Activated CD4-positive, alpha-beta T cell treated with anti-CD3 and anti-CD28 coated beads, Interleukin-2, amount 50 U/mL, for 1 hour (primary cell): ENCODE results near the gene ARL9.
A peak's percentile ranks its signal among the peaks of the same experiment; 100 is the strongest.

Source experiments
- DNase-seq: peaks from one replicate; pipeline ENCODE4 v3.0.0-alpha.2; 2020

The ARL9 gene

GRCh38 chr4:56531823-56532222 lies 26.2 kb downstream of the ARL9 start:
- no peak for DNase-seq

GRCh38 chr4:56532239-56532638 lies 26.6 kb downstream of the ARL9 start:
- DNase-seq = no peak

- no peak for DNase-seq
Measured at GRCh38 chr4:56535915-56536314, 30.3 kb downstream of the ARL9 start.

GRCh38 chr4:56537147-56537546 lies 31.6 kb downstream of the ARL9 start:
- DNase-seq = no peak

- DNase-seq = no peak
Measured at GRCh38 chr4:56540826-56541225, 35.2 kb downstream of the ARL9 start.

- DNase-seq = peak; percentile 87
Measured at GRCh38 chr4:56544573-56545131, 39.1 kb downstream of the ARL9 start.

GRCh38 chr4:56550642-56551041 lies 45.1 kb downstream of the ARL9 start:
- DNase-seq = no peak

GRCh38 chr4:56551516-56551915 lies 45.9 kb downstream of the ARL9 start:
- no peak for DNase-seq

GRCh38 chr4:56552273-56552672 lies 46.7 kb downstream of the ARL9 start:
- no peak for DNase-seq

GRCh38 chr4:56570041-56570440 lies 64.5 kb downstream of the ARL9 start:
- DNase-seq = no peak
